ENCODE data around the gene TNS4. TPM values are rescaled to one million over a fixed set of nuclear protein-coding genes. Genes with fewer than 3 reads are reported as not detected.

Gene TNS4, protein sequence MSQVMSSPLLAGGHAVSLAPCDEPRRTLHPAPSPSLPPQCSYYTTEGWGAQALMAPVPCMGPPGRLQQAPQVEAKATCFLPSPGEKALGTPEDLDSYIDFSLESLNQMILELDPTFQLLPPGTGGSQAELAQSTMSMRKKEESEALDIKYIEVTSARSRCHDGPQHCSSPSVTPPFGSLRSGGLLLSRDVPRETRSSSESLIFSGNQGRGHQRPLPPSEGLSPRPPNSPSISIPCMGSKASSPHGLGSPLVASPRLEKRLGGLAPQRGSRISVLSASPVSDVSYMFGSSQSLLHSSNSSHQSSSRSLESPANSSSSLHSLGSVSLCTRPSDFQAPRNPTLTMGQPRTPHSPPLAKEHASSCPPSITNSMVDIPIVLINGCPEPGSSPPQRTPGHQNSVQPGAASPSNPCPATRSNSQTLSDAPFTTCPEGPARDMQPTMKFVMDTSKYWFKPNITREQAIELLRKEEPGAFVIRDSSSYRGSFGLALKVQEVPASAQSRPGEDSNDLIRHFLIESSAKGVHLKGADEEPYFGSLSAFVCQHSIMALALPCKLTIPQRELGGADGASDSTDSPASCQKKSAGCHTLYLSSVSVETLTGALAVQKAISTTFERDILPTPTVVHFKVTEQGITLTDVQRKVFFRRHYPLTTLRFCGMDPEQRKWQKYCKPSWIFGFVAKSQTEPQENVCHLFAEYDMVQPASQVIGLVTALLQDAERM
- total RNA-seq (2022) (0.21 and 0.44 TPM in 2 replicates), Bru-seq, nascent RNA (percentile 23 among the genes with signal in this experiment), BruChase-seq, experiment 1, labeled RNA remaining after a 6-hour chase (percentile 25 among the genes with signal in this experiment), BruChase-seq, experiment 2, labeled RNA remaining after a 2-hour chase (percentile 21 among the genes with signal in this experiment)
- long read RNA-seq, partial matches to known transcripts = 0 of 1 reads
- long read RNA-seq, other reads (novel, unspliced or antisense) = 1 of 1 reads

DNA sequence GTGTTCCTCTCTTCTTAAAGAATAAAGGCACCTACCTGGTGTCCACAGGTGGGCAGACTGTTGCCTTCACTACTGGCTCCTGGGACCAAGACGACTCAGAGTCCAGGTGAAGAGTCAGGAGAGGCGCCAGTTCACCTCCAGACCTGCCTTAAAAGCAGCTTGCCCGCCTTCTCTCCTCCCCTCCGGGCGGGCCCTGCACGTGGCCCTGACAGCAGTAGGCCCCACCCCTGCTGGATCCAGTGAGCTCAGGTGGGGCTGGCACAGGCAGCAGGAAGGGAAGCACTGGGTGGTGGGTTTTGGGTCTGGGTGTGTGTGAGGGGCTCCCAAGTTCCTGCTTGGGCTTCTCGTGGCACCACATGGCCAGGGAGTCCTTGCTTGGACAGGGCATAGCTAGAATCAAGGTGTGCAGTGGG lies at the start of gene TNS4:
TSS of gene TNS4 (minus strand) at position 125 of the 413 bp plus-strand sequence. CDS start 5,198 bp downstream, outside the sequence.
- no peak within 1 kb of the TSS for H3K27ac Mint-ChIP-seq (ENCODE audit: unreplicated experiment)
- H3K4me1 Mint-ChIP-seq (ENCODE audit: low read depth, unreplicated experiment) = peaks cover 20% of the 10 kb centered on the region
- intact Hi-C loops (cut with micrococcal nuclease; ENCODE audit: unreplicated experiment) = no loop called here
- H3K27me3 Mint-ChIP-seq (ENCODE audit: unreplicated experiment) = peaks cover 80% of the 10 kb centered on the region
- BruUV-seq (replicated peaks) = no TSS peak
- TF ChIP-seq, protein P1, sequence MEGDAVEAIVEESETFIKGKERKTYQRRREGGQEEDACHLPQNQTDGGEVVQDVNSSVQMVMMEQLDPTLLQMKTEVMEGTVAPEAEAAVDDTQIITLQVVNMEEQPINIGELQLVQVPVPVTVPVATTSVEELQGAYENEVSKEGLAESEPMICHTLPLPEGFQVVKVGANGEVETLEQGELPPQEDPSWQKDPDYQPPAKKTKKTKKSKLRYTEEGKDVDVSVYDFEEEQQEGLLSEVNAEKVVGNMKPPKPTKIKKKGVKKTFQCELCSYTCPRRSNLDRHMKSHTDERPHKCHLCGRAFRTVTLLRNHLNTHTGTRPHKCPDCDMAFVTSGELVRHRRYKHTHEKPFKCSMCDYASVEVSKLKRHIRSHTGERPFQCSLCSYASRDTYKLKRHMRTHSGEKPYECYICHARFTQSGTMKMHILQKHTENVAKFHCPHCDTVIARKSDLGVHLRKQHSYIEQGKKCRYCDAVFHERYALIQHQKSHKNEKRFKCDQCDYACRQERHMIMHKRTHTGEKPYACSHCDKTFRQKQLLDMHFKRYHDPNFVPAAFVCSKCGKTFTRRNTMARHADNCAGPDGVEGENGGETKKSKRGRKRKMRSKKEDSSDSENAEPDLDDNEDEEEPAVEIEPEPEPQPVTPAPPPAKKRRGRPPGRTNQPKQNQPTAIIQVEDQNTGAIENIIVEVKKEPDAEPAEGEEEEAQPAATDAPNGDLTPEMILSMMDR (IDR thresholded peaks at IDR 0.05; ENCODE audit: unreplicated experiment) = no peak
- H3K9me3 Mint-ChIP-seq (ENCODE audit: low read depth, unreplicated experiment) = no peaks in the 10 kb centered on the region
- peak within 1 kb of the TSS; percentile 33 for H3K4me3 Mint-ChIP-seq (ENCODE audit: low read depth, unreplicated experiment)
- CTCF ChIA-PET = interaction anchor here (0.5 to 16.2 kb wide), 18 partner anchors 8 to 838 kb away, joined by 3 to 392 read pairs (median 6); no protein-coding TSS in a partner anchor
- DNase-seq = no peak
- no peaks in the 10 kb centered on the region for H3K36me3 Mint-ChIP-seq (ENCODE audit: insufficient read depth, unreplicated experiment)

DNA sequence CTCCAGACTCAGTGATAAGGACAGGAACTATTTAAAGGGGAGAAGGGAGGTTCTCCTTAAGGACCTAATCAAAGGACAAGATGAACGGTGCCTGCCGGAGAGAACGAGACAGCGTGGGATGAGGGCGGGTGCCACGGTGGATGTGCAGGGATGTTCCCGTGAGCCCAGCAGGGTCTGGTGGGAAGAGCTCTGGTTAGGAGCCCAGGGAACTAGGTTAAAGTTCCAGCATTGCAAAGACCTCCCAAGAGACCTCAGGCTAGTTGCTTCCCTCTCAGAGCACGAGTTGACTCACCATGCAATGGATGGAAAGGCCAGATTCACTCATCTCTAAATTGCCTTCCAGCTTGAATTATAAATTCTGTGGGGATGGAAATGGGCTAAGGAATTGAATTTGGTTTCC lies 49.2 kb upstream of the TNS4 start:
- H3K36me3 Mint-ChIP-seq (ENCODE audit: insufficient read depth, unreplicated experiment) = peaks cover 4% of the 10 kb centered on the region
- H3K4me3 Mint-ChIP-seq (ENCODE audit: low read depth, unreplicated experiment) = no peak overlapping the region
- intact Hi-C loops (cut with micrococcal nuclease; ENCODE audit: unreplicated experiment) = no loop called here

DNA sequence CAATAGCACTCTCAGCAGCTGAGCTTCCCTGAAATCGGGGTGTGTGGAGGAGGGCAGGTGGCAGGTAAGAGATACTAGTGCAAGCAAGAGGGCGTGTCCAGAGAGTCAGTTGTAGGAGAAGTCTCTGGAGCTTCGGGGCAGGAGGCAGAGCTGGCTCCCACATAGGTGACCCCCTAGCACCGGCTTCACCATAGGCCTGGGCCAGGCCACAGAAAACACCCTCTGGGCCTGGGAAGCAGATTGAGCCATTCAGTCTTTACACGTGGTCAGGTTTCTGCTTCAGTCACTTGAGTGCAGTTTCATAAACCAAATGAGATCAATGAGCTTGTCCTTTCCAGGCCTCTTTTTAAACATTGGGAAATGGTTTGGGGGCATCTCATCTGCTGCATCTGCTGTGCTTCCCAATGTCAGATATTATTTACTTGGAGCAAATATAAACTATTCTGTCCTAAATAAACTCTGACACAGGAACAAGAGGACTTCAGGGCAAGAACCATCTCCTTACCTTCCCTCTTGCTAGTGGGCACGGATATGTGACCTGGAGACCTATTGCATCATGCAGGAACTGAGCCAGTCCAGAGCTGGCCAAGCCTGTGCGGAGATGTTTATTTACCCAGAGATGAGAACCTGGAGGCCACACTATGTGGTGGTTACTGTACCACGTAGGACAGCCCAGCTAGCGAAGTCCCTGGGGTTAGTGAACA lies 47.7 kb upstream of the TNS4 start:
- intact Hi-C loops (cut with micrococcal nuclease; ENCODE audit: unreplicated experiment) = loop anchor here (1.0 kb wide), 2 partner anchors 123 to 191 kb away; no protein-coding TSS in a partner anchor
- peak; percentile 94 for DNase-seq
- peaks cover 20% of the 10 kb centered on the region for H3K4me1 Mint-ChIP-seq (ENCODE audit: low read depth, unreplicated experiment)
- TF ChIP-seq, protein P1 (IDR thresholded peaks at IDR 0.05; ENCODE audit: unreplicated experiment) = no peak
- peaks cover 4% of the 10 kb centered on the region for H3K36me3 Mint-ChIP-seq (ENCODE audit: insufficient read depth, unreplicated experiment)
- peaks cover 30% of the 10 kb centered on the region for H3K27me3 Mint-ChIP-seq (ENCODE audit: unreplicated experiment)
- H3K4me3 Mint-ChIP-seq (ENCODE audit: low read depth, unreplicated experiment) = no peak overlapping the region
- CTCF ChIA-PET = interaction anchor here (0.6 to 68.2 kb wide), 43 partner anchors 12 to 921 kb away, joined by 3 to 4142 read pairs (median 4); partner anchors contain the start of genes CCR7, GSDMB, IGFBP4 and TOP2A
- BruUV-seq (replicated peaks) = no TSS peak
- peak overlapping the region; percentile 5 for H3K27ac Mint-ChIP-seq (ENCODE audit: unreplicated experiment)
- H3K9me3 Mint-ChIP-seq (ENCODE audit: low read depth, unreplicated experiment) = no peaks in the 10 kb centered on the region

More for the DNA sequence above, 49.2 kb upstream of the TNS4 start:
- TF ChIP-seq, protein P1 (IDR thresholded peaks at IDR 0.05; ENCODE audit: unreplicated experiment) = no peak
- CTCF ChIA-PET = interaction anchor here (0.6 to 68.2 kb wide), 10 partner anchors 11 to 704 kb away, joined by 3 to 4142 read pairs (median 4); partner anchors contain the start of genes CCR7 and IGFBP4
- no peaks in the 10 kb centered on the region for H3K9me3 Mint-ChIP-seq (ENCODE audit: low read depth, unreplicated experiment)
- no peak for DNase-seq
- peaks cover 20% of the 10 kb centered on the region for H3K4me1 Mint-ChIP-seq (ENCODE audit: low read depth, unreplicated experiment)
- no TSS peak for BruUV-seq (replicated peaks)
- H3K27ac Mint-ChIP-seq (ENCODE audit: unreplicated experiment) = no peak overlapping the region
- peaks cover 45% of the 10 kb centered on the region for H3K27me3 Mint-ChIP-seq (ENCODE audit: unreplicated experiment)
